GM18505 (cell line): Measurements from ENCODE around the gene NKD2.

Experiments
- ATAC-seq: cut with Tn5 transposase; IDR thresholded peaks from one replicate; pipeline ENCODE4 v1.9.1; 2021; ENCODE audit not compliant: unreplicated experiment
- POLR2A ChIP-seq: IDR thresholded peaks from 4 replicates; pipeline ENCODE4 v1.6.1; 2011; ENCODE audit warnings: borderline replicate concordance; ENCODE audit not compliant: insufficient read depth, insufficient read length; ENCODE audit errors: extremely low read depth

Gene NKD2

GRCh38 chr5:1037671-1038416 is 29.2 kb downstream of the NKD2 start:
- no peak for TF ChIP-seq POLR2A
- no peak for ATAC-seq

DNA sequence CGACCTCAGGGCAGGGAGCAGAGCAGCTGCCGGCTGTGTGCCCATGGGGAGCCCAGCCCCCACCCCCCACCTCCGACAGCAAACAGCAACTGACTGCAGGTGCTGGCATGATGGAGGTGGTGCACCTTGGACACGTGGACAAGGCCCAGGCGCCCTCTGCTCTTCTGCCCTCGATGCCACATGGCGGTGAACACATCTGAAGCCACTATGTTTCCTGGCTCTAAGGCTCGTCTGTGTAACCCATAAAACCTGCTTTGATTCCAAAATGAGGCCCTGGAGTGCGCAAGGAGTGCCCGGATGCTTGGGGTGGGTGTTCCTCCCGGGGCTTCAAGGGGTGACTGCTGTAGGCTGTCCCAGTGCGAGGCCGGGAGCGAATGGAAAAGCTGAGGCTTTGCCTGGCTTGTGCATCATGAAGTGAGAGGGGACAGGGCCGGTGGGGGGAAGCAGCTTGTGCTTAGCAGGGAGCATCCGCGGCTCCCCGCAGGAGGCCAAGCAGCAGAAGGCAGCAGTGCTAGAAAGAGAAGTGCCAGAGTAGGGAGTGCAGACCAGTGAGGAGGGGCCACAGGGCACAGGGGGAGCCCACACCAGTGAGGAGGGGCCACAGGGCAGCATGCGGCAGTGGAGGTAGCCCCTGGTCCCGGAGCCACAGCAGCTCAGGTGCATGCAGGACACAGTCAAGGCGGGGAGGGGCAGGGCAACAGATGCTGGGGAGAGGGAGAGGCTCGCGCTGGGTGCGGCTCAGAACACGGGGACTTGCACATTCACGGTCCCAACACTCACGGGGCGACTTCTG is 30.0 kb downstream of the NKD2 start:
- no peak for TF ChIP-seq POLR2A
- ATAC-seq = no peak

GRCh38 chr5:1039210-1039548 is 30.6 kb downstream of the NKD2 start:
- no peak for ATAC-seq
- no peak for TF ChIP-seq POLR2A

GRCh38 chr5:1039706-1040260 is 31.2 kb downstream of the NKD2 start:
- no peak for TF ChIP-seq POLR2A
- no peak for ATAC-seq

- ATAC-seq = no peak
Observed at GRCh38 chr5:1040571-1040970, 32.0 kb downstream of the NKD2 start.

DNA sequence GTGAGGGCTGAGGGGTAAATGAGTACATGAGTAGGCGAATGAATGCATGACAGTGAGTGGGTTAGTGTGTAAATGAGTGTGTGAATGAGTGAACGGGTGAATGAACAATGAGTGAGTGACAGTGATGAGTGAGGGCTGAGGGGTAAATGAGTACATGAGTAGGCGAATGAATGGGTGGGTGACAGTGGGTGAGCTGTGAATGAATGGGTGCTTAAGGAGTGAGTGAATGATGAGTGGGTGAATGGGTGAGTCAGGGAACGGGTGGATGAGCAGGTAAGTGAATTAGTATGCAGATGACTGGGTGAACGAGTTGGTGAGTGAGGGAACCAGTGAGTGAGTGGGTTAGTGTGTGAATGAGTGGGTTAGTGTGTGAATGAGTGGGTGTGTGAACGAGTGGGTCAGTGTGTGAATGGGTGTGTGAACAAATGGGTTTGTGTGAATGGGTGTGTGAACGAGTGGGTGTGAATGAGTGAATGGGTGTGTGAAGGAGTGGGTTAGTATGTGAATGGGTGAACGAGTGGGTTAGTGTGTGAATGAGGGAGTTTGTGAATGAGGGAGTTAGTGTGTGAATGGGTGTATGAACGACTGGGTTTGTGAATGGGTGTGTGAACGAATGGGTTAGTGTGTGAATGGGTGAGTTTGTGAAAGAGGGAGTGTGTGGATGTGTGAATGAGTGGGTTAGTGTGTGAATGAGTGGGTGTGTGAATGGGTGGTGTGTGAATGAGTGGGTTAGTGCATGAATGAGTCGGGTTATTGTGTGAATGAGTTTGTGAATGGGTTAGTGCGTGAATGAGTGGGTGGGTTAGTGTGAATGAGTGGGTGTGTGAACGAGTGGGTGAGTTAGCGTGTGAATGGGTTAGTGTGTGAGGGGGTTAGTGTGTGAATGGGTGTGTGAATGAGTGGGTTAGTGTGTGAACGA is 32.9 kb downstream of the NKD2 start:
- no peak for TF ChIP-seq POLR2A
- ATAC-seq = no peak

More at GRCh38 chr5:1040571-1040970, 32.0 kb downstream of the NKD2 start:
- no peak for TF ChIP-seq POLR2A

GRCh38 chr5:1042626-1043025 is 34.0 kb downstream of the NKD2 start:
- no peak for ATAC-seq
- no peak for TF ChIP-seq POLR2A

- ATAC-seq = no peak
- no peak for TF ChIP-seq POLR2A
Observed at GRCh38 chr5:1043327-1043726, 34.7 kb downstream of the NKD2 start.

- ATAC-seq = no peak
- no peak for TF ChIP-seq POLR2A
Observed at GRCh38 chr5:1044117-1044516, 35.5 kb downstream of the NKD2 start.

DNA sequence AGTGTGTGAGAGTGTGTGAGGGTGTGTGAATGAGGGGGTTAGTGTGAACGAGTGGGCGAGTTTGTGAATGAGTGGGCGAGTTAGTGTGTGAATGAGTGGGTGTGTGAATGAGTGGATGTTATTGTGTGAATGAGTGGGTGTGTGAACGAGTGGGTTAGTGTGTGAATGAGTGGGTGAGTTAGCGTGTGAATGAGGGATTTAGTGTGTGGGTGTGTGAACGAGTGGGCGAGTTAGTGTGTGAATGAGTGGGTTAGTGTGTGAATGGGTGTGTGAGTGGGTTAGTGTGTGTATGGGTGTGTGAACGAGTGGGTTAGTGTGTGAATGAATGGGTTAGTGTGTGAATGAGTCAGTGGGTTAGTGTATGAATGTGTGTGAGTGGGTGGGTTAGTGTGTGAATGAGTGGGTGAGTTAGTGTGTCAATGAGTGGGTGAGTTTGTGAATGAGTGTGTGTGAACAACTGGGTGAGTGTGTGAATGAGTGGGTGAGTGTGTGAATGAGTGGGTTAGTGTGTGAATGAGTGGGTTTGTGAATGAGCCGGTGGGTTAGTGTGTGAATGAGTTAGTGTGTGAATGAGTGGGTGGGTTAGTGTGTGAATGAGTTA is 37.5 kb downstream of the NKD2 start:
- ATAC-seq = no peak
- no peak for TF ChIP-seq POLR2A

DNA sequence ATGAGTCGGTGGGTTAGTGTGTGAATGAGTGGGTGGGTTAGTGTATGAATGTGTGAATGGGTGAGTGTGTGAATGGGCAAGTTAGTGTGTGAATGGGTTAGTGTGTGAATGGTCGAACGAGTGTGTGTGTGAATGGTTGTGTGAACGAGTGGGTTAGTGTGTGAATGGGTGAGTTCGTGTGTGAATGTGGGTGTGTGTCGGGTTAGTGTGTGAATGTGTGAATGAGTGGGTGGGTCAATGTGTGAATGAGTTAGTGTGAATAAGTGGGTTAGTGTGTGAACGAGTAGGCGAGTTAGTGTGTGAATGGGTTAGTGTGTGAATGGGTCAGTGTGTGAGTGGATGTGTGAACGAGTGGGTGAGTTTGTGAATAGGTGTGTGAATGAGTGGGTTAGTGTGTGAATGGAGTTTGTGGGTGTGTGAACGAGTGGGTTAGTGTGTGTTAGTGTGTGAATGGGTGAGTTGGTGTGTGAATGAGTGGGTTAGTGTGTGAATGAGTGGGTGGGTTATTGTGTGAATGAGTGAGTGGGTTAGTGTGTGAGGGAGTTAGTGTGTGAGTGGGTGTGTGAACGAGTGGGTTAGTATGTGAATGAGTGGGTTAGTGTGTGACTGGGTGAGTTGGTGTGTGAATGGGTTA is 38.8 kb downstream of the NKD2 start:
- no peak for TF ChIP-seq POLR2A
- no peak for ATAC-seq

- TF ChIP-seq POLR2A = no peak
- no peak for ATAC-seq
Observed at GRCh38 chr5:1048162-1048721, 39.6 kb downstream of the NKD2 start.
